H9 (cell line): ENCODE measurements around the gene PARD3. TPM values are rescaled to one million over a fixed set of nuclear protein-coding genes. Genes with fewer than 3 reads are reported as not detected.

ENCODE experiments used
- DNase-seq: peaks from one replicate; pipeline ENCODE4 v3.0.0-alpha.2; 2017
- H2AFZ ChIP-seq: one replicate; pipeline ENCODE4 v1.6.1; 2013; ENCODE audit warnings: mild to moderate bottlenecking, low read length, control low read depth, moderate library complexity
- H2AK5ac ChIP-seq: 2 replicates; pipeline ENCODE4 v1.6.1; 2013; ENCODE audit warnings: low read length, control low read depth, mixed read lengths; ENCODE audit not compliant: insufficient read length
- H2BK120ac ChIP-seq: one replicate; pipeline ENCODE4 v1.6.1; 2013; ENCODE audit warnings: low read depth, mild to moderate bottlenecking, low read length, control low read depth, inconsistent platforms; ENCODE audit not compliant: poor library complexity, severe bottlenecking
- H2BK12ac ChIP-seq: 2 replicates; pipeline ENCODE4 v1.6.1; 2013; ENCODE audit warnings: low read length, control low read depth, mixed read lengths, low read depth; ENCODE audit not compliant: insufficient read length
- H2BK15ac ChIP-seq: 2 replicates; pipeline ENCODE4 v1.6.1; 2013; ENCODE audit warnings: low read depth, low read length, control low read depth
- H2BK20ac ChIP-seq: one replicate; pipeline ENCODE4 v1.6.1; 2013; ENCODE audit warnings: low read depth, mild to moderate bottlenecking, low read length, control low read depth, inconsistent platforms; ENCODE audit not compliant: poor library complexity, severe bottlenecking
- H2BK5ac ChIP-seq: 2 replicates; pipeline ENCODE4 v1.6.1; 2013; ENCODE audit warnings: low read length, control low read depth, mixed read lengths; ENCODE audit not compliant: insufficient read length
- H3K14ac ChIP-seq: 2 replicates; pipeline ENCODE4 v1.6.1; 2013; ENCODE audit warnings: low read length, control low read depth; ENCODE audit not compliant: insufficient read depth
- H3K18ac ChIP-seq: 2 replicates; pipeline ENCODE4 v1.6.1; 2013; ENCODE audit warnings: low read depth, mild to moderate bottlenecking, mixed read lengths, low read length, control low read depth; ENCODE audit not compliant: insufficient read length
- H3K23ac ChIP-seq: 2 replicates; pipeline ENCODE4 v1.6.1; 2013; ENCODE audit warnings: low read length, control low read depth, mixed read lengths, low read depth; ENCODE audit not compliant: insufficient read length
- H3K23me2 ChIP-seq: 2 replicates; pipeline ENCODE4 v1.6.1; 2013; ENCODE audit warnings: low read depth, mild to moderate bottlenecking, mixed read lengths, low read length, control low read depth; ENCODE audit not compliant: insufficient read length, poor library complexity, severe bottlenecking
- H3K27ac ChIP-seq: 2 replicates; pipeline ENCODE4 v1.5.1; 2013; ENCODE audit warnings: low read length, control low read depth, mixed read lengths, low read depth; ENCODE audit not compliant: insufficient read length
- H3K27me3 ChIP-seq: 2 replicates; pipeline ENCODE4 v1.6.1; 2013; ENCODE audit warnings: low read length, control low read depth, inconsistent platforms; ENCODE audit not compliant: insufficient read depth
- H3K4ac ChIP-seq: 2 replicates; pipeline ENCODE4 v1.6.1; 2013; ENCODE audit warnings: low read depth, mild to moderate bottlenecking, control low read depth, inconsistent platforms, low read length, moderate library complexity
- H3K4me1 ChIP-seq: 2 replicates; pipeline ENCODE4 v1.6.1; 2013; ENCODE audit warnings: low read length, control low read depth, inconsistent platforms; ENCODE audit not compliant: insufficient read depth
- H3K4me2 ChIP-seq: 2 replicates; pipeline ENCODE4 v1.6.1; 2013; ENCODE audit warnings: low read length, control low read depth, mixed read lengths; ENCODE audit not compliant: insufficient read length, insufficient read depth
- H3K56ac ChIP-seq: 2 replicates; pipeline ENCODE4 v1.6.1; 2013; ENCODE audit warnings: low read depth, mild to moderate bottlenecking, mixed read lengths, low read length, control low read depth; ENCODE audit not compliant: insufficient read length
- H3K79me1 ChIP-seq: 2 replicates; pipeline ENCODE4 v1.6.1; 2013; ENCODE audit warnings: low read depth, mild to moderate bottlenecking, moderate library complexity, low read length, control low read depth, inconsistent platforms; ENCODE audit not compliant: insufficient read depth, poor library complexity, severe bottlenecking
- H3K79me2 ChIP-seq: 2 replicates; pipeline ENCODE4 v1.6.1; 2013; ENCODE audit warnings: low read length, control low read depth, inconsistent platforms; ENCODE audit not compliant: insufficient read depth
- H3K9ac ChIP-seq: 2 replicates; pipeline ENCODE4 v1.6.1; 2013; ENCODE audit warnings: low read length, control low read depth, mixed read lengths; ENCODE audit not compliant: insufficient read length; ENCODE audit errors: extremely low read depth
- H3K9me3 ChIP-seq: one replicate; pipeline ENCODE4 v1.6.1; 2013; ENCODE audit warnings: low read depth, low read length, inconsistent platforms; ENCODE audit not compliant: control insufficient read depth
- H3T11ph ChIP-seq: one replicate; pipeline ENCODE4 v1.6.1; 2013; ENCODE audit warnings: mild to moderate bottlenecking, low read length, control low read depth, inconsistent platforms
- H4K20me1 ChIP-seq: one replicate; pipeline ENCODE4 v1.6.1; 2013; ENCODE audit not compliant: control insufficient read depth, insufficient read length, insufficient read depth
- H4K5ac ChIP-seq: 2 replicates; pipeline ENCODE4 v1.6.1; 2013; ENCODE audit warnings: low read depth, mild to moderate bottlenecking, mixed read lengths, low read length, control low read depth; ENCODE audit not compliant: insufficient read length
- H4K8ac ChIP-seq: replicated peaks from 2 replicates; pipeline ENCODE4 v1.6.1; 2013; ENCODE audit warnings: low read length, control low read depth, mixed read lengths, low read depth; ENCODE audit not compliant: insufficient read length
- H4K91ac ChIP-seq: 2 replicates; pipeline ENCODE4 v1.6.1; 2013; ENCODE audit warnings: low read depth, mild to moderate bottlenecking, moderate library complexity, mixed read lengths, low read length, control low read depth; ENCODE audit not compliant: insufficient read length
- H3K27ac Mint-ChIP-seq, 3 experiments: 2 replicates in 2 of 3; 3 replicates in 1 of 3; pipeline ENCODE4 v1.8.0; 2020 to 2021; ENCODE audit warnings: mixed read lengths in 3 of 3, mild to moderate bottlenecking in 1 of 3, moderate library complexity in 1 of 3
- H3K27me3 Mint-ChIP-seq: 2 replicates; pipeline ENCODE4 v1.8.0; 2021; ENCODE audit warnings: low read depth, mild to moderate bottlenecking, moderate library complexity, mixed read lengths
- H3K36me3 Mint-ChIP-seq, 3 experiments: 2 replicates in 2 of 3; 3 replicates in 1 of 3; pipeline ENCODE4 v1.8.0; 2020 to 2021; ENCODE audit warnings: low read depth in 3 of 3, mixed read lengths in 3 of 3; ENCODE audit not compliant: insufficient read depth in 1 of 3
- H3K4me1 Mint-ChIP-seq, 2 experiments: 2 replicates each; pipeline ENCODE4 v1.8.0; 2020; ENCODE audit warnings: mixed read lengths in 2 of 2
- H3K4me3 Mint-ChIP-seq, 2 experiments: 2 replicates in 1 of 2; 3 replicates in 1 of 2; pipeline ENCODE4 v1.8.0; 2020 to 2021; ENCODE audit warnings: mild to moderate bottlenecking in 2 of 2, mixed read lengths in 2 of 2, moderate library complexity in 1 of 2
- H3K9me3 Mint-ChIP-seq, 2 experiments: 2 replicates in 1 of 2; 3 replicates in 1 of 2; pipeline ENCODE4 v1.8.0; 2020; ENCODE audit warnings: mild to moderate bottlenecking in 2 of 2, mixed read lengths in 2 of 2, moderate library complexity in 1 of 2
- CTCF ChIP-seq: fragments of 200-600 bp; sonication (generic); conservative IDR thresholded peaks from 3 replicates; pipeline ENCODE4 v1.8.0; 2021; ENCODE audit warnings: antibody characterized with exemption, mild to moderate bottlenecking
- WGBS: extraction: QIAGEN DNeasy Blood & Tissue Kit; methylation state at CpG from one replicate; pipeline ENCODE4 v1.1.7; 2013; ENCODE audit warnings: missing lambda C conversion rate, low lambda C conversion rate, mixed read lengths; ENCODE audit not compliant: insufficient read length; ENCODE audit errors: extremely low coverage; 5-methylcytosine and 5-hydroxymethylcytosine counted together
- total RNA-seq: library from RNA; stranded (reverse); gene quantifications from 2 replicates; pipeline ENCODE4 v1.2.1, GENCODE V29; 2021

The PARD3 gene
- total RNA-seq, 1 experiment from 2014 or later: 44.7 TPM

- Histone ChIP-seq H3K27me3 (no peaks in the 10 kb centered on the region), H2BK20ac (no peak overlapping the region), H3K23me2 (no peaks in the 10 kb centered on the region), H3K23ac (no peak overlapping the region), H4K8ac (no peak overlapping the region), H4K91ac (no peak overlapping the region), H3T11ph (no peak overlapping the region), H3K27ac (no peak overlapping the region), H2BK12ac (no peak overlapping the region), H3K14ac (no peak overlapping the region), H3K9me3 (no peaks in the 10 kb centered on the region), H3K18ac (no peak overlapping the region), H3K56ac (no peak overlapping the region), H4K20me1 (no peaks in the 10 kb centered on the region), H3K4me1 (0 out of 2 replicates have a peak, but pooled peaks cover under 1% of the 10 kb centered on the region), H3K79me1 (no peaks in the 10 kb centered on the region), H2AFZ (no peak overlapping the region), H3K9ac (no peak overlapping the region), H3K79me2 (no peaks in the 10 kb centered on the region), H3K4ac (no peak overlapping the region), H2BK15ac (no peak overlapping the region), H2AK5ac (no peak overlapping the region), H2BK5ac (no peak overlapping the region), H2BK120ac (no peak overlapping the region), H4K5ac (no peak overlapping the region), H3K4me2 (no peak overlapping the region)
- no peaks in the 10 kb centered on the region for H3K27me3 Mint-ChIP-seq
- TF ChIP-seq CTCF: no peak
- H3K9me3 Mint-ChIP-seq: no peaks in the 10 kb centered on the region
- no peak for DNase-seq
- H3K4me3 Mint-ChIP-seq: no peak overlapping the region
- H3K36me3 Mint-ChIP-seq: no peaks in the 10 kb centered on the region
- peaks cover 8 to 12% of the 10 kb centered on the region in 2 experiments for H3K4me1 Mint-ChIP-seq
- no CpG with 5 or more reads among the region's 3 CpGs for WGBS
- no peak overlapping the region for H3K27ac Mint-ChIP-seq
Measured at GRCh38 chr10:34288634-34289033, 526.5 kb downstream of the PARD3 start.
